ENCODE results near the gene MYH10.

DNA sequence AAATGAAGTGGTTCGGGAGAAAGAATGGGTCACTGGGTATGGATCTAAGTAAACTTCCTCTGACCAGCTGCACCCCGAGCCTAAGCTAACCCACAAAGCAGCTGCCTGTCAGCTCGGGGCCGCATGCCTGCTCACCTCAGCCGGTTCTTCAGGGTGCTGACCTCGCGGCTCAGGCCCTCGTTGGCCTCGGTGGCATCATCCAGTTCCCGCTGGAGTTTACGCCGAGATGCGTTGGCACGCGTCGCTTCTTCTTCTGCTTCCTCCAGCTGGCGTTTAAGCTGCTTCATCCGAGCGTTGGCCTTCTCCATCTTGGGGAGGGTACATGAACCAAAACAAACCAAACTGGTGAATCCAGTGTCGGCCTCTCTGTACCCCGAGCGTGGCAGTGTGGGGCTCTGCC is 153.8 kb downstream of the MYH10 start:
- no peak for TF ChIP-seq RAD21 (CRISPR knock-in tag; conservative IDR thresholded peaks at IDR 0.05 in 1 of 2, IDR thresholded peaks at IDR 0.05 in 1 of 2)
- no peak for TF ChIP-seq CHD4 (IDR thresholded peaks at IDR 0.05; ENCODE audit: insufficient read depth, insufficient replicate concordance, low read depth, low read length, poor library complexity, severe bottlenecking)
- no peak for TF ChIP-seq POLR2AphosphoS5 (IDR thresholded peaks at IDR 0.05; ENCODE audit: control insufficient read depth, insufficient read depth, low read depth, low read length)
- TF ChIP-seq MEF2A (IDR thresholded peaks at IDR 0.05; ENCODE audit: control insufficient read depth, low read depth, low read length), result no peak
- no peak for TF ChIP-seq JUND (IDR thresholded peaks at IDR 0.05; ENCODE audit: borderline replicate concordance, low read depth, low read length)
- no peak for TF ChIP-seq JUND (tag; IDR thresholded peaks at IDR 0.05; ENCODE audit: borderline replicate concordance, low read depth, low read length)
- TF ChIP-seq, protein P1, sequence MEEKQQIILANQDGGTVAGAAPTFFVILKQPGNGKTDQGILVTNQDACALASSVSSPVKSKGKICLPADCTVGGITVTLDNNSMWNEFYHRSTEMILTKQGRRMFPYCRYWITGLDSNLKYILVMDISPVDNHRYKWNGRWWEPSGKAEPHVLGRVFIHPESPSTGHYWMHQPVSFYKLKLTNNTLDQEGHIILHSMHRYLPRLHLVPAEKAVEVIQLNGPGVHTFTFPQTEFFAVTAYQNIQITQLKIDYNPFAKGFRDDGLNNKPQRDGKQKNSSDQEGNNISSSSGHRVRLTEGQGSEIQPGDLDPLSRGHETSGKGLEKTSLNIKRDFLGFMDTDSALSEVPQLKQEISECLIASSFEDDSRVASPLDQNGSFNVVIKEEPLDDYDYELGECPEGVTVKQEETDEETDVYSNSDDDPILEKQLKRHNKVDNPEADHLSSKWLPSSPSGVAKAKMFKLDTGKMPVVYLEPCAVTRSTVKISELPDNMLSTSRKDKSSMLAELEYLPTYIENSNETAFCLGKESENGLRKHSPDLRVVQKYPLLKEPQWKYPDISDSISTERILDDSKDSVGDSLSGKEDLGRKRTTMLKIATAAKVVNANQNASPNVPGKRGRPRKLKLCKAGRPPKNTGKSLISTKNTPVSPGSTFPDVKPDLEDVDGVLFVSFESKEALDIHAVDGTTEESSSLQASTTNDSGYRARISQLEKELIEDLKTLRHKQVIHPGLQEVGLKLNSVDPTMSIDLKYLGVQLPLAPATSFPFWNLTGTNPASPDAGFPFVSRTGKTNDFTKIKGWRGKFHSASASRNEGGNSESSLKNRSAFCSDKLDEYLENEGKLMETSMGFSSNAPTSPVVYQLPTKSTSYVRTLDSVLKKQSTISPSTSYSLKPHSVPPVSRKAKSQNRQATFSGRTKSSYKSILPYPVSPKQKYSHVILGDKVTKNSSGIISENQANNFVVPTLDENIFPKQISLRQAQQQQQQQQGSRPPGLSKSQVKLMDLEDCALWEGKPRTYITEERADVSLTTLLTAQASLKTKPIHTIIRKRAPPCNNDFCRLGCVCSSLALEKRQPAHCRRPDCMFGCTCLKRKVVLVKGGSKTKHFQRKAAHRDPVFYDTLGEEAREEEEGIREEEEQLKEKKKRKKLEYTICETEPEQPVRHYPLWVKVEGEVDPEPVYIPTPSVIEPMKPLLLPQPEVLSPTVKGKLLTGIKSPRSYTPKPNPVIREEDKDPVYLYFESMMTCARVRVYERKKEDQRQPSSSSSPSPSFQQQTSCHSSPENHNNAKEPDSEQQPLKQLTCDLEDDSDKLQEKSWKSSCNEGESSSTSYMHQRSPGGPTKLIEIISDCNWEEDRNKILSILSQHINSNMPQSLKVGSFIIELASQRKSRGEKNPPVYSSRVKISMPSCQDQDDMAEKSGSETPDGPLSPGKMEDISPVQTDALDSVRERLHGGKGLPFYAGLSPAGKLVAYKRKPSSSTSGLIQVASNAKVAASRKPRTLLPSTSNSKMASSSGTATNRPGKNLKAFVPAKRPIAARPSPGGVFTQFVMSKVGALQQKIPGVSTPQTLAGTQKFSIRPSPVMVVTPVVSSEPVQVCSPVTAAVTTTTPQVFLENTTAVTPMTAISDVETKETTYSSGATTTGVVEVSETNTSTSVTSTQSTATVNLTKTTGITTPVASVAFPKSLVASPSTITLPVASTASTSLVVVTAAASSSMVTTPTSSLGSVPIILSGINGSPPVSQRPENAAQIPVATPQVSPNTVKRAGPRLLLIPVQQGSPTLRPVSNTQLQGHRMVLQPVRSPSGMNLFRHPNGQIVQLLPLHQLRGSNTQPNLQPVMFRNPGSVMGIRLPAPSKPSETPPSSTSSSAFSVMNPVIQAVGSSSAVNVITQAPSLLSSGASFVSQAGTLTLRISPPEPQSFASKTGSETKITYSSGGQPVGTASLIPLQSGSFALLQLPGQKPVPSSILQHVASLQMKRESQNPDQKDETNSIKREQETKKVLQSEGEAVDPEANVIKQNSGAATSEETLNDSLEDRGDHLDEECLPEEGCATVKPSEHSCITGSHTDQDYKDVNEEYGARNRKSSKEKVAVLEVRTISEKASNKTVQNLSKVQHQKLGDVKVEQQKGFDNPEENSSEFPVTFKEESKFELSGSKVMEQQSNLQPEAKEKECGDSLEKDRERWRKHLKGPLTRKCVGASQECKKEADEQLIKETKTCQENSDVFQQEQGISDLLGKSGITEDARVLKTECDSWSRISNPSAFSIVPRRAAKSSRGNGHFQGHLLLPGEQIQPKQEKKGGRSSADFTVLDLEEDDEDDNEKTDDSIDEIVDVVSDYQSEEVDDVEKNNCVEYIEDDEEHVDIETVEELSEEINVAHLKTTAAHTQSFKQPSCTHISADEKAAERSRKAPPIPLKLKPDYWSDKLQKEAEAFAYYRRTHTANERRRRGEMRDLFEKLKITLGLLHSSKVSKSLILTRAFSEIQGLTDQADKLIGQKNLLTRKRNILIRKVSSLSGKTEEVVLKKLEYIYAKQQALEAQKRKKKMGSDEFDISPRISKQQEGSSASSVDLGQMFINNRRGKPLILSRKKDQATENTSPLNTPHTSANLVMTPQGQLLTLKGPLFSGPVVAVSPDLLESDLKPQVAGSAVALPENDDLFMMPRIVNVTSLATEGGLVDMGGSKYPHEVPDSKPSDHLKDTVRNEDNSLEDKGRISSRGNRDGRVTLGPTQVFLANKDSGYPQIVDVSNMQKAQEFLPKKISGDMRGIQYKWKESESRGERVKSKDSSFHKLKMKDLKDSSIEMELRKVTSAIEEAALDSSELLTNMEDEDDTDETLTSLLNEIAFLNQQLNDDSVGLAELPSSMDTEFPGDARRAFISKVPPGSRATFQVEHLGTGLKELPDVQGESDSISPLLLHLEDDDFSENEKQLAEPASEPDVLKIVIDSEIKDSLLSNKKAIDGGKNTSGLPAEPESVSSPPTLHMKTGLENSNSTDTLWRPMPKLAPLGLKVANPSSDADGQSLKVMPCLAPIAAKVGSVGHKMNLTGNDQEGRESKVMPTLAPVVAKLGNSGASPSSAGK (IDR thresholded peaks at IDR 0.05), result no peak
- TF ChIP-seq, protein P2, sequence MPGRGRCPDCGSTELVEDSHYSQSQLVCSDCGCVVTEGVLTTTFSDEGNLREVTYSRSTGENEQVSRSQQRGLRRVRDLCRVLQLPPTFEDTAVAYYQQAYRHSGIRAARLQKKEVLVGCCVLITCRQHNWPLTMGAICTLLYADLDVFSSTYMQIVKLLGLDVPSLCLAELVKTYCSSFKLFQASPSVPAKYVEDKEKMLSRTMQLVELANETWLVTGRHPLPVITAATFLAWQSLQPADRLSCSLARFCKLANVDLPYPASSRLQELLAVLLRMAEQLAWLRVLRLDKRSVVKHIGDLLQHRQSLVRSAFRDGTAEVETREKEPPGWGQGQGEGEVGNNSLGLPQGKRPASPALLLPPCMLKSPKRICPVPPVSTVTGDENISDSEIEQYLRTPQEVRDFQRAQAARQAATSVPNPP (IDR thresholded peaks at IDR 0.05; ENCODE audit: borderline replicate concordance, insufficient read depth, insufficient read length), result no peak
- no peak for TF ChIP-seq YY1 (IDR thresholded peaks at IDR 0.05; ENCODE audit: borderline replicate concordance in 1 of 3, control insufficient read depth in 1 of 3, extremely low read depth in 1 of 3, insufficient read depth in 3 of 3, insufficient read length in 1 of 3, insufficient replicate concordance in 2 of 3, low read depth in 1 of 3, low read length in 2 of 3)
- TF ChIP-seq ZNF12 (CRISPR knock-in tag; IDR thresholded peaks at IDR 0.05), result no peak
- TF ChIP-seq, protein P3, sequence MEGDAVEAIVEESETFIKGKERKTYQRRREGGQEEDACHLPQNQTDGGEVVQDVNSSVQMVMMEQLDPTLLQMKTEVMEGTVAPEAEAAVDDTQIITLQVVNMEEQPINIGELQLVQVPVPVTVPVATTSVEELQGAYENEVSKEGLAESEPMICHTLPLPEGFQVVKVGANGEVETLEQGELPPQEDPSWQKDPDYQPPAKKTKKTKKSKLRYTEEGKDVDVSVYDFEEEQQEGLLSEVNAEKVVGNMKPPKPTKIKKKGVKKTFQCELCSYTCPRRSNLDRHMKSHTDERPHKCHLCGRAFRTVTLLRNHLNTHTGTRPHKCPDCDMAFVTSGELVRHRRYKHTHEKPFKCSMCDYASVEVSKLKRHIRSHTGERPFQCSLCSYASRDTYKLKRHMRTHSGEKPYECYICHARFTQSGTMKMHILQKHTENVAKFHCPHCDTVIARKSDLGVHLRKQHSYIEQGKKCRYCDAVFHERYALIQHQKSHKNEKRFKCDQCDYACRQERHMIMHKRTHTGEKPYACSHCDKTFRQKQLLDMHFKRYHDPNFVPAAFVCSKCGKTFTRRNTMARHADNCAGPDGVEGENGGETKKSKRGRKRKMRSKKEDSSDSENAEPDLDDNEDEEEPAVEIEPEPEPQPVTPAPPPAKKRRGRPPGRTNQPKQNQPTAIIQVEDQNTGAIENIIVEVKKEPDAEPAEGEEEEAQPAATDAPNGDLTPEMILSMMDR (IDR thresholded peaks at IDR 0.05 in 2 of 3, conservative IDR thresholded peaks at IDR 0.05 in 1 of 3; ENCODE audit: insufficient read depth in 2 of 3, low read depth in 1 of 3, low read length in 3 of 3), result no peak
- TF ChIP-seq, protein P4, sequence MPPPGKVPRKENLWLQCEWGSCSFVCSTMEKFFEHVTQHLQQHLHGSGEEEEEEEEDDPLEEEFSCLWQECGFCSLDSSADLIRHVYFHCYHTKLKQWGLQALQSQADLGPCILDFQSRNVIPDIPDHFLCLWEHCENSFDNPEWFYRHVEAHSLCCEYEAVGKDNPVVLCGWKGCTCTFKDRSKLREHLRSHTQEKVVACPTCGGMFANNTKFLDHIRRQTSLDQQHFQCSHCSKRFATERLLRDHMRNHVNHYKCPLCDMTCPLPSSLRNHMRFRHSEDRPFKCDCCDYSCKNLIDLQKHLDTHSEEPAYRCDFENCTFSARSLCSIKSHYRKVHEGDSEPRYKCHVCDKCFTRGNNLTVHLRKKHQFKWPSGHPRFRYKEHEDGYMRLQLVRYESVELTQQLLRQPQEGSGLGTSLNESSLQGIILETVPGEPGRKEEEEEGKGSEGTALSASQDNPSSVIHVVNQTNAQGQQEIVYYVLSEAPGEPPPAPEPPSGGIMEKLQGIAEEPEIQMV (tag; conservative IDR thresholded peaks at IDR 0.05; ENCODE audit: low read depth), result no peak
- TF ChIP-seq MXI1 (IDR thresholded peaks at IDR 0.05; ENCODE audit: low read depth, low read length), result no peak
- TF ChIP-seq TAF7 (tag; IDR thresholded peaks at IDR 0.05), result no peak

All from K562 (cell line).